CD4-positive, alpha-beta T cell treated with Interleukin-10 for 1 hour (primary cell): ENCODE measurements around the gene MOK.

ENCODE experiments used
- DNase-seq: peaks from one replicate; pipeline ENCODE4 v3.0.0-alpha.2; 2020

MOK gene

GRCh38 chr14:102283631-102284129 is 21.3 kb downstream of the MOK start:
- no peak for DNase-seq

- no peak for DNase-seq
These were observed 22.1 kb downstream of the MOK start for GRCh38 chr14:102282751-102283465.

- no peak for DNase-seq
These were observed 24.5 kb downstream of the MOK start for GRCh38 chr14:102280376-102280962.

- DNase-seq, result no peak
These were observed 25.1 kb downstream of the MOK start for GRCh38 chr14:102279688-102280348.

GRCh38 chr14:102279282-102279681 is 25.7 kb downstream of the MOK start:
- DNase-seq, result no peak

GRCh38 chr14:102278631-102278935 is 26.4 kb downstream of the MOK start:
- no peak for DNase-seq

- DNase-seq, result no peak
These were observed 26.9 kb downstream of the MOK start for GRCh38 chr14:102277874-102278630.

- no peak for DNase-seq
These were observed 29.1 kb downstream of the MOK start for GRCh38 chr14:102275866-102276265.

- DNase-seq, result no peak
These were observed 32.6 kb downstream of the MOK start for GRCh38 chr14:102272392-102272791.

GRCh38 chr14:102264775-102265174 is 40.2 kb downstream of the MOK start:
- no peak for DNase-seq

GRCh38 chr14:102264355-102264754 is 40.6 kb downstream of the MOK start:
- no peak for DNase-seq

- no peak for DNase-seq
These were observed 42.0 kb downstream of the MOK start for GRCh38 chr14:102262929-102263462.

- DNase-seq, result no peak
These were observed 46.8 kb downstream of the MOK start for GRCh38 chr14:102258136-102258535.

GRCh38 chr14:102256716-102257115 is 48.2 kb downstream of the MOK start:
- no peak for DNase-seq

- no peak for DNase-seq
These were observed 49.4 kb downstream of the MOK start for GRCh38 chr14:102255401-102256190.

- no peak for DNase-seq
These were observed 51.8 kb downstream of the MOK start for GRCh38 chr14:102252834-102253801.

- no peak for DNase-seq
These were observed 53.8 kb downstream of the MOK start for GRCh38 chr14:102251161-102251560.

- DNase-seq, result no peak
These were observed 54.3 kb downstream of the MOK start for GRCh38 chr14:102250636-102251035.

GRCh38 chr14:102249981-102250380 is 55.0 kb downstream of the MOK start:
- no peak for DNase-seq

- no peak for DNase-seq
These were observed 55.9 kb downstream of the MOK start for GRCh38 chr14:102249041-102249440.

- no peak for DNase-seq
These were observed 56.8 kb downstream of the MOK start for GRCh38 chr14:102248121-102248520.
